HEK293 (cell line): ENCODE data around the gene ANKRD40CL.

Experiments used
- BCL11B ChIP-seq: fragments of 450-650 bp; formaldehyde crosslinking; IDR thresholded peaks from 2 replicates; pipeline ENCODE4 v1.5.1; 2016; ENCODE audit warnings: low read depth, missing biosample characterization, missing genetic modification characterization
- BCL6B ChIP-seq: fragments of 450-650 bp; formaldehyde crosslinking; IDR thresholded peaks from 2 replicates; pipeline ENCODE4 v1.5.1; 2017; ENCODE audit warnings: missing biosample characterization, missing genetic modification characterization
- INSM2 ChIP-seq: fragments of 450-650 bp; formaldehyde crosslinking; IDR thresholded peaks from 2 replicates; pipeline ENCODE4 v1.5.1; 2016; ENCODE audit warnings: missing biosample characterization, missing genetic modification characterization
- KLF1 ChIP-seq: fragments of 450-650 bp; formaldehyde crosslinking; IDR thresholded peaks from 2 replicates; pipeline ENCODE4 v1.5.1; 2016; ENCODE audit warnings: missing biosample characterization, missing genetic modification characterization
- TSHZ1 ChIP-seq: fragments of 450-650 bp; formaldehyde crosslinking; IDR thresholded peaks from 2 replicates; pipeline ENCODE4 v1.5.1; 2016; ENCODE audit warnings: missing biosample characterization, missing genetic modification characterization, borderline replicate concordance
- ZBTB11 ChIP-seq: fragments of 450-650 bp; formaldehyde crosslinking; conservative IDR thresholded peaks from 2 replicates; pipeline ENCODE4 v1.5.1; 2016; ENCODE audit warnings: low read depth, missing biosample characterization, missing genetic modification characterization
- ZFP41 ChIP-seq: fragments of 450-650 bp; formaldehyde crosslinking; IDR thresholded peaks from 2 replicates; pipeline ENCODE4 v1.5.1; 2016; ENCODE audit warnings: missing biosample characterization, missing genetic modification characterization, borderline replicate concordance
- ZNF174 ChIP-seq: fragments of 450-650 bp; formaldehyde crosslinking; IDR thresholded peaks from 2 replicates; pipeline ENCODE4 v1.5.0; 2017; ENCODE audit warnings: missing biosample characterization, mild to moderate bottlenecking, missing genetic modification characterization
- ZNF280D ChIP-seq: fragments of 450-650 bp; formaldehyde crosslinking; IDR thresholded peaks from 2 replicates; pipeline ENCODE4 v1.5.1; 2016; ENCODE audit warnings: missing biosample characterization, missing genetic modification characterization
- ZNF473 ChIP-seq: fragments of 450-650 bp; formaldehyde crosslinking; IDR thresholded peaks from 2 replicates; pipeline ENCODE4 v1.5.1; 2017; ENCODE audit warnings: missing biosample characterization, missing genetic modification characterization
- ZNF514 ChIP-seq: fragments of 450-650 bp; formaldehyde crosslinking; IDR thresholded peaks from 2 replicates; pipeline ENCODE4 v1.5.1; 2016; ENCODE audit warnings: missing biosample characterization, missing genetic modification characterization
- ZNF558 ChIP-seq: fragments of 450-650 bp; formaldehyde crosslinking; IDR thresholded peaks from 2 replicates; pipeline ENCODE4 v1.5.1; 2016; ENCODE audit warnings: missing biosample characterization, missing genetic modification characterization
- ZNF624 ChIP-seq: fragments of 450-650 bp; formaldehyde crosslinking; IDR thresholded peaks from 2 replicates; pipeline ENCODE4 v1.5.1; 2017; ENCODE audit warnings: missing biosample characterization, missing genetic modification characterization
- ZNF639 ChIP-seq: fragments of 450-650 bp; formaldehyde crosslinking; IDR thresholded peaks from 2 replicates; pipeline ENCODE4 v1.5.1; 2016; ENCODE audit warnings: missing biosample characterization, missing genetic modification characterization
- ZNF704 ChIP-seq: fragments of 450-650 bp; formaldehyde crosslinking; IDR thresholded peaks from 2 replicates; pipeline ENCODE4 v1.5.1; 2016; ENCODE audit warnings: missing biosample characterization, missing genetic modification characterization
- ZNF707 ChIP-seq: fragments of 450-650 bp; formaldehyde crosslinking; IDR thresholded peaks from 2 replicates; pipeline ENCODE4 v1.5.1; 2016; ENCODE audit warnings: missing biosample characterization, missing genetic modification characterization
- ZSCAN16 ChIP-seq: fragments of 450-650 bp; formaldehyde crosslinking; IDR thresholded peaks from 2 replicates; pipeline ENCODE4 v1.5.1; 2016; ENCODE audit warnings: missing biosample characterization, missing genetic modification characterization

ANKRD40CL gene

GRCh38 chr17:50719144-50719923, 48.0 kb downstream of the ANKRD40CL start, which contains the start of gene LUC7L3 (continued):
- 0 out of 2 replicates have a peak, but pooled peaks have one; percentile 46 for TF ChIP-seq INSM2 (tag by site-specific recombination)
- TF ChIP-seq ZNF624: no peak
- TF ChIP-seq ZNF473 (tag by site-specific recombination): no peak
- no peak for TF ChIP-seq ZNF174 (tag by site-specific recombination)
- TF ChIP-seq ZNF707 (tag by site-specific recombination): no peak
- no peak for TF ChIP-seq ZNF704 (tag by site-specific recombination)
- no peak for TF ChIP-seq BCL6B (tag by site-specific recombination)
- TF ChIP-seq ZNF280D (tag by site-specific recombination): no peak
- no peak for TF ChIP-seq ZNF514 (tag by site-specific recombination)
- TF ChIP-seq ZNF558 (tag by site-specific recombination): no peak
- TF ChIP-seq BCL11B (tag by site-specific recombination): peak; percentile 87
- 0 out of 2 replicates have a peak, but pooled peaks have one; percentile 31 for TF ChIP-seq ZNF639
- peak; percentile 70 for TF ChIP-seq ZBTB11 (tag by site-specific recombination)
- TF ChIP-seq ZSCAN16 (tag by site-specific recombination): no peak
- TF ChIP-seq ZFP41 (tag by site-specific recombination): no peak
- peak; percentile 7; the same call in 1 of the 2 replicates for TF ChIP-seq TSHZ1 (tag by site-specific recombination)
- peak; percentile 75 for TF ChIP-seq KLF1 (tag by site-specific recombination)
